IMR-90 (cell line): ENCODE data around the gene AARSD1.

Experiments used
- CHD1 ChIP-seq: IDR thresholded peaks from 2 replicates; pipeline ENCODE4 v1.6.1; 2012; ENCODE audit warnings: low read depth, low read length, improper control_type of control experiment
- POLR2A ChIP-seq: IDR thresholded peaks from 2 replicates; pipeline ENCODE4 v1.6.1; 2012; ENCODE audit warnings: mild to moderate bottlenecking, low read depth, low read length
- RFX5 ChIP-seq: IDR thresholded peaks from 2 replicates; pipeline ENCODE4 v1.8.0; 2012; ENCODE audit warnings: low read depth, mild to moderate bottlenecking, low read length, moderate library complexity
- TF ChIP-seq, protein P1 (sequence below): conservative IDR thresholded peaks from 2 replicates; pipeline ENCODE4 v1.5.1; 2012; ENCODE audit warnings: mild to moderate bottlenecking, low read depth, low read length, improper control_type of control experiment

DNA sequence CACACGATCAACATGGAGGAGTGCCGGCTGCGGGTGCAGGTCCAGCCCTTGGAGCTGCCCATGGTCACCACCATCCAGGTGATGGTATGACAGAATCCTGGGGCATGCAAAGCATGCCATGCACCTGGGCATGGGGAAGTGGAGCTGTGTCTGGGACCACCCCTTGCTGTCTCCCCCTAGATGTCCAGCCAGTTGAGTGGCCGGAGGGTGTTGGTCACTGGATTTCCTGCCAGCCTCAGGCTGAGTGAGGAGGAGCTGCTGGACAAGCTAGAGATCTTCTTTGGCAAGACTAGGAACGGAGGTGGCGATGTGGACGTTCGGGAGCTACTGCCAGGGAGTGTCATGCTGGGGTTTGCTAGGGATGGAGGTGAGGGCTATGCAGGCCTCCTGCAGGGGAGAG lies 49.0 kb upstream of the AARSD1 start:
- TF ChIP-seq, protein P1, sequence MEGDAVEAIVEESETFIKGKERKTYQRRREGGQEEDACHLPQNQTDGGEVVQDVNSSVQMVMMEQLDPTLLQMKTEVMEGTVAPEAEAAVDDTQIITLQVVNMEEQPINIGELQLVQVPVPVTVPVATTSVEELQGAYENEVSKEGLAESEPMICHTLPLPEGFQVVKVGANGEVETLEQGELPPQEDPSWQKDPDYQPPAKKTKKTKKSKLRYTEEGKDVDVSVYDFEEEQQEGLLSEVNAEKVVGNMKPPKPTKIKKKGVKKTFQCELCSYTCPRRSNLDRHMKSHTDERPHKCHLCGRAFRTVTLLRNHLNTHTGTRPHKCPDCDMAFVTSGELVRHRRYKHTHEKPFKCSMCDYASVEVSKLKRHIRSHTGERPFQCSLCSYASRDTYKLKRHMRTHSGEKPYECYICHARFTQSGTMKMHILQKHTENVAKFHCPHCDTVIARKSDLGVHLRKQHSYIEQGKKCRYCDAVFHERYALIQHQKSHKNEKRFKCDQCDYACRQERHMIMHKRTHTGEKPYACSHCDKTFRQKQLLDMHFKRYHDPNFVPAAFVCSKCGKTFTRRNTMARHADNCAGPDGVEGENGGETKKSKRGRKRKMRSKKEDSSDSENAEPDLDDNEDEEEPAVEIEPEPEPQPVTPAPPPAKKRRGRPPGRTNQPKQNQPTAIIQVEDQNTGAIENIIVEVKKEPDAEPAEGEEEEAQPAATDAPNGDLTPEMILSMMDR, result no peak
- TF ChIP-seq RFX5 (no peak), CHD1 (no peak), POLR2A (no peak)
